Mesendoderm (in vitro differentiated cells): Measurements from ENCODE around the gene KLHL29.

Source experiments
- DNase-seq: peaks from one replicate; pipeline ENCODE4 v3.0.0; 2013
- H2AK5ac ChIP-seq: 2 replicates; pipeline ENCODE4 v1.6.1; 2013; ENCODE audit warnings: low read length, inconsistent platforms
- H2BK120ac ChIP-seq: 2 replicates; pipeline ENCODE4 v1.6.1; 2013; ENCODE audit warnings: low read depth, mild to moderate bottlenecking, low read length, moderate library complexity, mixed read lengths
- H2BK15ac ChIP-seq: replicated peaks from 2 replicates; pipeline ENCODE4 v1.6.1; 2013; ENCODE audit warnings: low read depth, mild to moderate bottlenecking, moderate library complexity
- H2BK5ac ChIP-seq: 2 replicates; pipeline ENCODE4 v1.6.1; 2013; ENCODE audit warnings: low read length, inconsistent platforms
- H3K18ac ChIP-seq: 2 replicates; pipeline ENCODE4 v1.6.1; 2013; ENCODE audit warnings: mild to moderate bottlenecking, low read length, mixed read lengths
- H3K23ac ChIP-seq: one replicate; pipeline ENCODE4 v1.6.1; 2013; ENCODE audit warnings: low read length
- H3K27ac ChIP-seq: 2 replicates; pipeline ENCODE4 v1.5.1; 2013; ENCODE audit warnings: low read depth, mild to moderate bottlenecking, inconsistent platforms, low read length, moderate library complexity
- H3K27me3 ChIP-seq: 2 replicates; pipeline ENCODE4 v1.6.1; 2013; ENCODE audit warnings: low read length, control low read depth, mild to moderate bottlenecking, inconsistent platforms; ENCODE audit not compliant: insufficient read depth, poor library complexity
- H3K36me3 ChIP-seq: 2 replicates; pipeline ENCODE4 v1.6.1; 2013; ENCODE audit warnings: low read length, inconsistent platforms; ENCODE audit not compliant: control insufficient read depth, insufficient read depth
- H3K4ac ChIP-seq: one replicate; pipeline ENCODE4 v1.6.1; 2013; ENCODE audit warnings: low read depth, mild to moderate bottlenecking, low read length, moderate library complexity
- H3K4me1 ChIP-seq: 2 replicates; pipeline ENCODE4 v1.6.1; 2013; ENCODE audit warnings: low read depth, low read length, inconsistent platforms; ENCODE audit not compliant: control insufficient read depth
- H3K4me2 ChIP-seq: 2 replicates; pipeline ENCODE4 v1.6.1; 2013; ENCODE audit warnings: low read length
- H3K4me3 ChIP-seq: 2 replicates; pipeline ENCODE4 v1.5.1; 2013; ENCODE audit warnings: mild to moderate bottlenecking, low read length
- H3K56ac ChIP-seq: one replicate; pipeline ENCODE4 v1.6.1; 2013; ENCODE audit warnings: low read length
- H3K79me1 ChIP-seq: 2 replicates; pipeline ENCODE4 v1.6.1; 2013; ENCODE audit warnings: low read length, inconsistent platforms
- H3K79me2 ChIP-seq: 2 replicates; pipeline ENCODE4 v1.6.1; 2013; ENCODE audit warnings: mild to moderate bottlenecking, low read length; ENCODE audit not compliant: control insufficient read depth, insufficient read depth
- H3K9ac ChIP-seq: 2 replicates; pipeline ENCODE4 v1.6.1; 2013; ENCODE audit warnings: low read length, inconsistent platforms
- H4K5ac ChIP-seq: one replicate; pipeline ENCODE4 v1.6.1; 2013; ENCODE audit warnings: low read length
- H4K8ac ChIP-seq: one replicate; pipeline ENCODE4 v1.6.1; 2013; ENCODE audit warnings: low read depth, mild to moderate bottlenecking, control low read depth, low read length, moderate library complexity
- WGBS: extraction: QIAGEN DNeasy Blood & Tissue Kit; methylation state at CpG from one replicate; pipeline ENCODE4 v1.1.7; 2013; ENCODE audit warnings: low lambda C conversion rate, missing lambda C conversion rate; ENCODE audit not compliant: insufficient coverage; ENCODE audit errors: extremely low coverage; 5-methylcytosine and 5-hydroxymethylcytosine counted together

KLHL29 gene

GRCh38 chr2:23604731-23605130 lies 219.8 kb downstream of the KLHL29 start:
- Histone ChIP-seq H3K4me2 (no peak overlapping the region), H4K8ac (no peak overlapping the region), H3K79me2 (no peaks in the 10 kb centered on the region), H3K9ac (no peak overlapping the region), H3K79me1 (no peaks in the 10 kb centered on the region), H4K5ac (no peak overlapping the region), H3K23ac (no peak overlapping the region), H3K36me3 (no peaks in the 10 kb centered on the region), H3K56ac (no peak overlapping the region), H2AK5ac (no peak overlapping the region), H3K4ac (no peak overlapping the region), H3K18ac (no peak overlapping the region), H3K27ac (no peak overlapping the region), H3K4me3 (no peak overlapping the region), H3K27me3 (no peaks in the 10 kb centered on the region), H3K4me1 (no peaks in the 10 kb centered on the region), H2BK5ac (no peak overlapping the region), H2BK15ac (no peak overlapping the region), H2BK120ac (no peak overlapping the region)
- WGBS, result no CpG with 5 or more reads among the region's 7 CpGs
- no peak for DNase-seq

DNA sequence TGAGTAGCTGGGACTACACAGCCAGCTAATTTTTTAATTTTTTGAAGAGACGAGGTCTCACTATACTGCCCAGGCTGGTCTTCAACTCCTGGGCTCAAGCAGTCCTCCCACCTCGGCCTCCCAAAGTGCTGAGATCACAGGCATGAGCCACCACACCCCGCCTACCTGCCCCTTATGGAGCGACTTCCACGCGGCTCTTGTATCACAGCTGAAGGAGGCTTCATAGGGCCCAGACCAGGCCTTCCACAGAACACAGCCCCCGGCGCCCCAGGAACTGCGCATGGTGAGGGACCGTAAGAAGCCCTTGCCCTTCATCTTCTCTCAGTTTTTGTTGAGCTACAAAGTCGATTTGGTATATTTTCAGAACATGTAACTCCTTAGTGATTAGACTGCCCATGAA lies 220.3 kb downstream of the KLHL29 start:
- Histone ChIP-seq H2AK5ac (no peak overlapping the region), H2BK120ac (no peak overlapping the region), H2BK15ac (no peak overlapping the region), H3K9ac (no peak overlapping the region), H4K8ac (no peak overlapping the region), H3K56ac (no peak overlapping the region), H3K4ac (no peak overlapping the region), H3K4me3 (no peak overlapping the region), H3K23ac (no peak overlapping the region), H3K27ac (no peak overlapping the region), H3K18ac (no peak overlapping the region), H3K4me1 (no peaks in the 10 kb centered on the region), H3K4me2 (no peak overlapping the region), H3K79me2 (no peaks in the 10 kb centered on the region), H4K5ac (no peak overlapping the region), H3K27me3 (no peaks in the 10 kb centered on the region), H2BK5ac (no peak overlapping the region), H3K79me1 (no peaks in the 10 kb centered on the region), H3K36me3 (no peaks in the 10 kb centered on the region)
- no peak for DNase-seq
- WGBS, result no CpG with 5 or more reads among the region's 11 CpGs

- Histone ChIP-seq H3K4me1 (no peaks in the 10 kb centered on the region), H4K5ac (no peak overlapping the region), H3K27ac (no peak overlapping the region), H3K4me2 (no peak overlapping the region), H4K8ac (no peak overlapping the region), H3K36me3 (no peaks in the 10 kb centered on the region), H3K9ac (no peak overlapping the region), H3K18ac (no peak overlapping the region), H2BK120ac (no peak overlapping the region), H3K27me3 (no peaks in the 10 kb centered on the region), H2BK5ac (no peak overlapping the region), H2BK15ac (no peak overlapping the region), H3K79me2 (no peaks in the 10 kb centered on the region), H3K79me1 (no peaks in the 10 kb centered on the region), H3K23ac (no peak overlapping the region), H3K4ac (no peak overlapping the region), H2AK5ac (no peak overlapping the region), H3K4me3 (no peak overlapping the region), H3K56ac (no peak overlapping the region)
- DNase-seq, result no peak
- no CpG with 5 or more reads among the region's 9 CpGs for WGBS
Measured at GRCh38 chr2:23606196-23606595, 221.2 kb downstream of the KLHL29 start.

DNA sequence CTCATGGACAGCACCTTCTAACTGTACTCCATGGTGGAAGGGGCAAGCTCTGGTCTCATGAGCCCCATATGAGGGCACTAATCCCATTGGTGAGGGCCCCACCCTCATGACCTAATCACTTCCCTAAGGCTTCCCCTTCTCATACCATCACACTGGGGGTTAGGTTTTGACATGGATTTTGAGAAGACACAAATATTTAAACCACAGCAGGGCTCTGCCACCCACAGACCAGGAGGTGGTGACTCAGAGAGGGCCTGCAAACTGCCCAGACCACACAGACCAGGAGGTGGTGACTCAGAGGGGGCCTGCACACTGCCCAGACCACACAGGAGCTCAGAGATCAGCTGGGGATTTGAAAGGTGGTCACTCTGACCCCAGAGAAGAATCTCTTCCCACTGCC lies 222.0 kb downstream of the KLHL29 start:
- no peak for DNase-seq

GRCh38 chr2:23607925-23608324 lies 222.9 kb downstream of the KLHL29 start:
- no CpG with 5 or more reads among the region's 3 CpGs for WGBS
- H3K36me3 ChIP-seq, result no peaks in the 10 kb centered on the region
- H3K9ac ChIP-seq, result no peak overlapping the region
- H2BK120ac ChIP-seq, result no peak overlapping the region
- no peak overlapping the region for H2BK15ac ChIP-seq
- H3K4ac ChIP-seq, result no peak overlapping the region
- H3K27me3 ChIP-seq, result no peaks in the 10 kb centered on the region
- H3K23ac ChIP-seq, result no peak overlapping the region
- no peak overlapping the region for H4K5ac ChIP-seq
- no peak overlapping the region for H2AK5ac ChIP-seq
- H3K56ac ChIP-seq, result no peak overlapping the region
- H3K4me1 ChIP-seq, result no peaks in the 10 kb centered on the region
- no peaks in the 10 kb centered on the region for H3K79me2 ChIP-seq
- no peak overlapping the region for H2BK5ac ChIP-seq
- no peak for DNase-seq
- no peak overlapping the region for H4K8ac ChIP-seq
- H3K4me3 ChIP-seq, result no peak overlapping the region
- no peaks in the 10 kb centered on the region for H3K79me1 ChIP-seq
- H3K18ac ChIP-seq, result no peak overlapping the region
- H3K4me2 ChIP-seq, result no peak overlapping the region
- H3K27ac ChIP-seq, result no peak overlapping the region

More for the DNA sequence above, 222.0 kb downstream of the KLHL29 start:
- H2BK15ac ChIP-seq, result no peak overlapping the region
- H3K9ac ChIP-seq, result no peak overlapping the region
- no peak overlapping the region for H3K27ac ChIP-seq
- no peak overlapping the region for H3K4me3 ChIP-seq
- H2AK5ac ChIP-seq, result no peak overlapping the region
- no peaks in the 10 kb centered on the region for H3K4me1 ChIP-seq
- no peak overlapping the region for H3K56ac ChIP-seq
- H3K4me2 ChIP-seq, result no peak overlapping the region
- H3K79me2 ChIP-seq, result no peaks in the 10 kb centered on the region
- no peak overlapping the region for H3K23ac ChIP-seq
- H3K36me3 ChIP-seq, result no peaks in the 10 kb centered on the region
- no peak overlapping the region for H3K4ac ChIP-seq
- H3K79me1 ChIP-seq, result no peaks in the 10 kb centered on the region
- no peak overlapping the region for H4K5ac ChIP-seq
- no peak overlapping the region for H2BK5ac ChIP-seq
- H3K18ac ChIP-seq, result no peak overlapping the region
- no peaks in the 10 kb centered on the region for H3K27me3 ChIP-seq
- no peak overlapping the region for H2BK120ac ChIP-seq
- no peak overlapping the region for H4K8ac ChIP-seq

DNA sequence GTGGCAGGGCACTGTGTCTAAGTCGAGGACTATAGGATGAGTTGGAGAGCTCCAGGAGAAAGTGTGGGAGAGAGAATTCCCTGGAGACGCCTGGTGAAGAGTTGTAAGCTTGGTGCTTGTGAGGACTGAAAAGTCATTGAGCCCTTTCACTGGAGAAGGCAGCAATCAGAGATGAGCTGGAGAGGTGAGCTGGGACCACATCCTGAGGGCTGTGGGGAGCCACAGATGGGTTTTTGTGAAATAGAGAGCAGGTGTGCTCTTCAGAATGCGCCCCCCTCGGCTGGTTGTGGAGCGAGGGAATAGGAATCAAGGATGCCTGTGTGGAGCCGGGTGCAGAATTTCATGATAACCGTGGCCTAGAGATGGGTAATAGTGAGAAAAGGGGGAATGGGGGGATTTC lies 224.3 kb downstream of the KLHL29 start:
- Histone ChIP-seq H4K5ac (no peak overlapping the region), H3K18ac (no peak overlapping the region), H3K56ac (no peak overlapping the region), H3K9ac (no peak overlapping the region), H4K8ac (no peak overlapping the region), H3K4me3 (no peak overlapping the region), H3K79me1 (no peaks in the 10 kb centered on the region), H3K79me2 (no peaks in the 10 kb centered on the region), H2BK5ac (no peak overlapping the region), H3K27ac (no peak overlapping the region), H3K4me2 (no peak overlapping the region), H2AK5ac (no peak overlapping the region), H3K27me3 (no peaks in the 10 kb centered on the region), H3K4ac (no peak overlapping the region), H2BK15ac (no peak overlapping the region), H3K36me3 (no peaks in the 10 kb centered on the region), H3K4me1 (no peaks in the 10 kb centered on the region), H2BK120ac (no peak overlapping the region), H3K23ac (no peak overlapping the region)
- no peak for DNase-seq
- WGBS, result no CpG with 5 or more reads among the region's 7 CpGs
